H9 (cell line): ENCODE data around the gene FLVCR2. TPM values are rescaled to one million over a fixed set of nuclear protein-coding genes. Genes with fewer than 3 reads are reported as not detected.

Experiments
- DNase-seq: peaks from one replicate; pipeline ENCODE4 v3.0.0-alpha.2; 2017
- H2AFZ ChIP-seq: one replicate; pipeline ENCODE4 v1.6.1; 2013; ENCODE audit warnings: mild to moderate bottlenecking, low read length, control low read depth, moderate library complexity
- H2AK5ac ChIP-seq: 2 replicates; pipeline ENCODE4 v1.6.1; 2013; ENCODE audit warnings: low read length, control low read depth, mixed read lengths; ENCODE audit not compliant: insufficient read length
- H2BK120ac ChIP-seq: one replicate; pipeline ENCODE4 v1.6.1; 2013; ENCODE audit warnings: low read depth, mild to moderate bottlenecking, low read length, control low read depth, inconsistent platforms; ENCODE audit not compliant: poor library complexity, severe bottlenecking
- H2BK12ac ChIP-seq: 2 replicates; pipeline ENCODE4 v1.6.1; 2013; ENCODE audit warnings: low read length, control low read depth, mixed read lengths, low read depth; ENCODE audit not compliant: insufficient read length
- H2BK15ac ChIP-seq: 2 replicates; pipeline ENCODE4 v1.6.1; 2013; ENCODE audit warnings: low read depth, low read length, control low read depth
- H2BK20ac ChIP-seq: one replicate; pipeline ENCODE4 v1.6.1; 2013; ENCODE audit warnings: low read depth, mild to moderate bottlenecking, low read length, control low read depth, inconsistent platforms; ENCODE audit not compliant: poor library complexity, severe bottlenecking
- H2BK5ac ChIP-seq: 2 replicates; pipeline ENCODE4 v1.6.1; 2013; ENCODE audit warnings: low read length, control low read depth, mixed read lengths; ENCODE audit not compliant: insufficient read length
- H3K14ac ChIP-seq: 2 replicates; pipeline ENCODE4 v1.6.1; 2013; ENCODE audit warnings: low read length, control low read depth; ENCODE audit not compliant: insufficient read depth
- H3K18ac ChIP-seq: 2 replicates; pipeline ENCODE4 v1.6.1; 2013; ENCODE audit warnings: low read depth, mild to moderate bottlenecking, mixed read lengths, low read length, control low read depth; ENCODE audit not compliant: insufficient read length
- H3K23ac ChIP-seq: 2 replicates; pipeline ENCODE4 v1.6.1; 2013; ENCODE audit warnings: low read length, control low read depth, mixed read lengths, low read depth; ENCODE audit not compliant: insufficient read length
- H3K23me2 ChIP-seq: 2 replicates; pipeline ENCODE4 v1.6.1; 2013; ENCODE audit warnings: low read depth, mild to moderate bottlenecking, mixed read lengths, low read length, control low read depth; ENCODE audit not compliant: insufficient read length, poor library complexity, severe bottlenecking
- H3K27ac ChIP-seq: 2 replicates; pipeline ENCODE4 v1.5.1; 2013; ENCODE audit warnings: low read length, control low read depth, mixed read lengths, low read depth; ENCODE audit not compliant: insufficient read length
- H3K27me3 ChIP-seq: 2 replicates; pipeline ENCODE4 v1.6.1; 2013; ENCODE audit warnings: low read length, control low read depth, inconsistent platforms; ENCODE audit not compliant: insufficient read depth
- H3K4ac ChIP-seq: 2 replicates; pipeline ENCODE4 v1.6.1; 2013; ENCODE audit warnings: low read depth, mild to moderate bottlenecking, control low read depth, inconsistent platforms, low read length, moderate library complexity
- H3K4me1 ChIP-seq: 2 replicates; pipeline ENCODE4 v1.6.1; 2013; ENCODE audit warnings: low read length, control low read depth, inconsistent platforms; ENCODE audit not compliant: insufficient read depth
- H3K4me2 ChIP-seq: 2 replicates; pipeline ENCODE4 v1.6.1; 2013; ENCODE audit warnings: low read length, control low read depth, mixed read lengths; ENCODE audit not compliant: insufficient read length, insufficient read depth
- H3K56ac ChIP-seq: 2 replicates; pipeline ENCODE4 v1.6.1; 2013; ENCODE audit warnings: low read depth, mild to moderate bottlenecking, mixed read lengths, low read length, control low read depth; ENCODE audit not compliant: insufficient read length
- H3K79me1 ChIP-seq: 2 replicates; pipeline ENCODE4 v1.6.1; 2013; ENCODE audit warnings: low read depth, mild to moderate bottlenecking, moderate library complexity, low read length, control low read depth, inconsistent platforms; ENCODE audit not compliant: insufficient read depth, poor library complexity, severe bottlenecking
- H3K79me2 ChIP-seq: 2 replicates; pipeline ENCODE4 v1.6.1; 2013; ENCODE audit warnings: low read length, control low read depth, inconsistent platforms; ENCODE audit not compliant: insufficient read depth
- H3K9ac ChIP-seq: 2 replicates; pipeline ENCODE4 v1.6.1; 2013; ENCODE audit warnings: low read length, control low read depth, mixed read lengths; ENCODE audit not compliant: insufficient read length; ENCODE audit errors: extremely low read depth
- H3K9me3 ChIP-seq: one replicate; pipeline ENCODE4 v1.6.1; 2013; ENCODE audit warnings: low read depth, low read length, inconsistent platforms; ENCODE audit not compliant: control insufficient read depth
- H3T11ph ChIP-seq: one replicate; pipeline ENCODE4 v1.6.1; 2013; ENCODE audit warnings: mild to moderate bottlenecking, low read length, control low read depth, inconsistent platforms
- H4K20me1 ChIP-seq: one replicate; pipeline ENCODE4 v1.6.1; 2013; ENCODE audit not compliant: control insufficient read depth, insufficient read length, insufficient read depth
- H4K5ac ChIP-seq: 2 replicates; pipeline ENCODE4 v1.6.1; 2013; ENCODE audit warnings: low read depth, mild to moderate bottlenecking, mixed read lengths, low read length, control low read depth; ENCODE audit not compliant: insufficient read length
- H4K8ac ChIP-seq: replicated peaks from 2 replicates; pipeline ENCODE4 v1.6.1; 2013; ENCODE audit warnings: low read length, control low read depth, mixed read lengths, low read depth; ENCODE audit not compliant: insufficient read length
- H4K91ac ChIP-seq: 2 replicates; pipeline ENCODE4 v1.6.1; 2013; ENCODE audit warnings: low read depth, mild to moderate bottlenecking, moderate library complexity, mixed read lengths, low read length, control low read depth; ENCODE audit not compliant: insufficient read length
- H3K27ac Mint-ChIP-seq, 3 experiments: 2 replicates in 2 of 3; 3 replicates in 1 of 3; pipeline ENCODE4 v1.8.0; 2020 to 2021; ENCODE audit warnings: mixed read lengths in 3 of 3, mild to moderate bottlenecking in 1 of 3, moderate library complexity in 1 of 3
- H3K27me3 Mint-ChIP-seq: 2 replicates; pipeline ENCODE4 v1.8.0; 2021; ENCODE audit warnings: low read depth, mild to moderate bottlenecking, moderate library complexity, mixed read lengths
- H3K36me3 Mint-ChIP-seq, 3 experiments: 2 replicates in 2 of 3; 3 replicates in 1 of 3; pipeline ENCODE4 v1.8.0; 2020 to 2021; ENCODE audit warnings: low read depth in 3 of 3, mixed read lengths in 3 of 3; ENCODE audit not compliant: insufficient read depth in 1 of 3
- H3K4me1 Mint-ChIP-seq, 2 experiments: 2 replicates each; pipeline ENCODE4 v1.8.0; 2020; ENCODE audit warnings: mixed read lengths in 2 of 2
- H3K4me3 Mint-ChIP-seq, 2 experiments: 2 replicates in 1 of 2; 3 replicates in 1 of 2; pipeline ENCODE4 v1.8.0; 2020 to 2021; ENCODE audit warnings: mild to moderate bottlenecking in 2 of 2, mixed read lengths in 2 of 2, moderate library complexity in 1 of 2
- H3K9me3 Mint-ChIP-seq, 2 experiments: 2 replicates in 1 of 2; 3 replicates in 1 of 2; pipeline ENCODE4 v1.8.0; 2020; ENCODE audit warnings: mild to moderate bottlenecking in 2 of 2, mixed read lengths in 2 of 2, moderate library complexity in 1 of 2
- CTCF ChIP-seq: fragments of 200-600 bp; sonication (generic); conservative IDR thresholded peaks from 3 replicates; pipeline ENCODE4 v1.8.0; 2021; ENCODE audit warnings: antibody characterized with exemption, mild to moderate bottlenecking
- WGBS: extraction: QIAGEN DNeasy Blood & Tissue Kit; methylation state at CpG from one replicate; pipeline ENCODE4 v1.1.7; 2013; ENCODE audit warnings: missing lambda C conversion rate, low lambda C conversion rate, mixed read lengths; ENCODE audit not compliant: insufficient read length; ENCODE audit errors: extremely low coverage; 5-methylcytosine and 5-hydroxymethylcytosine counted together
- total RNA-seq: library from RNA; stranded (reverse); gene quantifications from 2 replicates; pipeline ENCODE4 v1.2.1, GENCODE V29; 2021

FLVCR2 gene
- total RNA-seq, 1 experiment from 2014 or later: 7.1 TPM

- Histone ChIP-seq H2AFZ (no peak overlapping the region), H4K5ac (no peak overlapping the region), H3T11ph (no peak overlapping the region), H4K8ac (no peak overlapping the region), H2BK5ac (no peak overlapping the region), H3K79me2 (no peaks in the 10 kb centered on the region), H3K79me1 (no peaks in the 10 kb centered on the region), H3K4ac (no peak overlapping the region), H3K18ac (no peak overlapping the region), H3K56ac (no peak overlapping the region), H3K9ac (no peak overlapping the region), H4K20me1 (no peaks in the 10 kb centered on the region), H3K4me1 (no peaks in the 10 kb centered on the region; the same call in 1 of the 2 replicates), H2BK20ac (no peak overlapping the region), H3K23ac (no peak overlapping the region), H4K91ac (no peak overlapping the region), H2BK120ac (no peak overlapping the region), H3K23me2 (no peaks in the 10 kb centered on the region), H2BK15ac (no peak overlapping the region), H2BK12ac (no peak overlapping the region), H3K27ac (no peak overlapping the region), H3K14ac (no peak overlapping the region), H3K9me3 (no peaks in the 10 kb centered on the region), H3K27me3 (no peaks in the 10 kb centered on the region), H3K4me2 (no peak overlapping the region), H2AK5ac (no peak overlapping the region)
- no peak for DNase-seq
- TF ChIP-seq CTCF: no peak
- Mint-ChIP-seq H3K27ac (no peak overlapping the region; a peak in 1 of 7 replicates), H3K4me1 (peaks cover 9 to 13% of the 10 kb centered on the region in 2 experiments), H3K4me3 (no peak overlapping the region), H3K36me3 (no peaks in the 10 kb centered on the region), H3K27me3 (peaks cover 14% of the 10 kb centered on the region), H3K9me3 (no peaks in the 10 kb centered on the region)
- no CpG with 5 or more reads among the region's 4 CpGs for WGBS
Observed at GRCh38 chr14:75566321-75566720, 12.1 kb upstream of the FLVCR2 start.
